Stimulated activated CD4-positive, alpha-beta T cell treated with anti-CD3 and anti-CD28 coated beads, Interleukin-15, amount 100 ng/mL, for 48 hours (primary cell): ENCODE measurements around the gene SFT2D1.

Experiments used
- DNase-seq, 2 donors: peaks; one replicate each; pipeline ENCODE4 v3.0.0-alpha.2; 2020; ENCODE audit warnings: low read depth in 2 of 2

Gene SFT2D1

DNA sequence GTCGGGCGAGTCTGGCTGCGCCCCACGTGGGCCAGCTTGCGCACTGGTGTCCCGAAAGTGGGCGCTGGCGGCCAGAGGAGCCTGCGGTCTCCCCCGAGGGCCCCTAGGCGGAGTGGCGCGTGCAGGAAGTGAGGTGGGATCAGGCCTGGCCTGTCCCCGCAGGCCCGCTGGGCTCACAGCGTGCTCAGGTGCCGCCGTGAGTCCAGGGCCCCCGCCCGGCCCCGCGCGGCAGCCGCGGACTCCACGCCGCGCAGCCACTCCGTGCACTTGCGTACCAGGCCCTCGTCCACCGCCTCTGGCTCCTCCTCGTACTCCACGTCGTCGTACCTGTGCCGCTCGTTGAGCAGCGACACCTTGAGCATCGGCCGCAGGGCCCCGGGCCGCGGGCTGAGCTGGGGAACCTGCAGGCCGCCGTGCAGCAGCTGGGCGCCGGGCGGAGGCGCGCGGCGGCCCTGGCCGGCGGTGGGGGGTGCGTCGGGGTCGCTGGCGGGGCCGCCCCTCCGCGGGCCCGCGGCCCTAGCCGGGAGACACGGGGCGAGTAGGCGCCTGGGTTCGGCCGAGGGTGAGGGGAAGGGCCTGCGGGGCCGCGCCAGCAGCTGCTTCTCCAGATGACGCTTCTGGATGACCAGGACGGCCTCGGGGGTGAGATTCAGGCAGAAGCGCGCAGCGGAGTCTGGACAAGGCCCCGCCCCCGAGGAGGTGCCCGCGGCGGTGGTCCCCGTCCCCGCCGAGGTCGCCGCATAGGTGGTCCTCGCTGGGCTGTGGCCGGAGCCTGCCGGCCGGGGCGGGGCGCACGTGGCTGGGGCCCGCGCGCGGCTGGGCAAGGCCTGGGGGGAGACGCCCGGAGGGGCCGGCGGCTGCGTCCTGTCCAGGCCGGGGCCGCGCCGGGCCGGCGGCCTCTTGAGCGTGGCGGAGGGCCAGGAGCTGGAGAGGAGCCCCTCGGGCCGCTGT is 35.0 kb downstream of the SFT2D1 start:
- DNase-seq: no peak

GRCh38 chr6:166306378-166307081 is 35.8 kb downstream of the SFT2D1 start:
- DNase-seq: no peak

DNA sequence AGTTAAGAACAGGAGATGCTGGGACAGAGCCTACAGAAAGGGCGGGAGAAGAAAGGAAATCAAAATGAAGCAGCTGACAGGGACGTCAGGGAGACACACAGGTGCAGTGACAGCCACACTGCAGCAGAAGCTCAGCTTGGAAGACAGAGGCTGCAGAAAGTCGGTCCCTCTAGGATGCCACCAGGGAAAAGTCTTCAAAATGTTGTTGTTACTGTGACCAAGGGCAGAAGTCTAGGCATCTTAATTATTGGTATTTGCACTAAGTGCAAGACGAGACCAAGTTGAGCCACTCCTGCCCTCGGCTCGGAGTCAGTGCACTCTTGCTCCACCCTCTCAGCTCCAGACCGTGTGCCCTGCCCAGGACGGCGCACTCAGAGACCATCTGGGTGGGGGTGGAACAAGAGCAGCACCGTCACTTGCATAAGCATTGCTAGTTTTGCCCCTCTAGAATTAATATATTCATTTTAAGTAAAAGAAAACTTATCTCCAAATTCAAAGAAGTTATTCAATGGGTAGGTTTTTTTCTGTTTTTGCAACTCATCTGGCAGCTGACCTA is 36.7 kb downstream of the SFT2D1 start:
- DNase-seq: no peak

DNA sequence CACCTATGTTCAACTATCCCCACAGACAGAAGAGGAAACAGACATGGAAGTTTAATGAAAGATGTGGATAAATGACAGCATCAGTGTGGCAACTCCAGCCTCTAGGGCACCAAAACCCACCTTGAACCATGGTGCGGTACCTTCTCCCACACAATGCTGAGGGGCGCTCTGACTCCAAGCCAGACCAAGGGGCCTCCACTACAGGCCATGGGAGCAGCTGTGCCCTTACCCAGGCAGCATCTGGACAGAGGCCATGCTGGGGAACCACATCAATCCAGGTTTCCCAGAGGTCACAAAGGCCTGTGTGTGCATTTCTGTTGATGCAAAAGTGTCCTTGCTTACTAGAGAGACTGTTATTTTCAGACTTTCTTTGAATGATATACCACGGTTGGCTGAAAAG is 38.2 kb downstream of the SFT2D1 start:
- DNase-seq: no peak

- no peak for DNase-seq
Observed at GRCh38 chr6:166301611-166302529, 40.5 kb downstream of the SFT2D1 start.

- DNase-seq: no peak
Observed at GRCh38 chr6:166300357-166300987, 41.9 kb downstream of the SFT2D1 start.

DNA sequence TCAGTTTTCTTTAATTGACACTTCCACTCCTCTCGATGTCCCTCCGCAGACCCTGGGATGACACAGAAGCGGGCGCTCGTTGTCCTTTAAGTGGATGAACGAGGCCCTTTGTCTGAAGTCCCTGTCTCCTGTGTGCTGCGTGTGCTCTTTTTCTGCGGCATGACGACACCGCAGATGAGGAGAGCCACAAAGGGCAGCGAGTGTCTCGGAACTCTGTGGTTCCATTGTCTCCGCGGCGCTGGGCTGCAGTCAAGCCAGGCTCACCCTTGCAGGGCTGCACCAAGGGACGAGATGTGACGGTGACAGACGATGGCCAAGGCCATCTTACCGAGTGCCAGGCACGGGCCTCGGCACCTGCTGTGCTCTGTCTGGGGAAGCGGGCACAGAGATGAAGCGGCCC is 44.7 kb downstream of the SFT2D1 start:
- DNase-seq: no peak

DNA sequence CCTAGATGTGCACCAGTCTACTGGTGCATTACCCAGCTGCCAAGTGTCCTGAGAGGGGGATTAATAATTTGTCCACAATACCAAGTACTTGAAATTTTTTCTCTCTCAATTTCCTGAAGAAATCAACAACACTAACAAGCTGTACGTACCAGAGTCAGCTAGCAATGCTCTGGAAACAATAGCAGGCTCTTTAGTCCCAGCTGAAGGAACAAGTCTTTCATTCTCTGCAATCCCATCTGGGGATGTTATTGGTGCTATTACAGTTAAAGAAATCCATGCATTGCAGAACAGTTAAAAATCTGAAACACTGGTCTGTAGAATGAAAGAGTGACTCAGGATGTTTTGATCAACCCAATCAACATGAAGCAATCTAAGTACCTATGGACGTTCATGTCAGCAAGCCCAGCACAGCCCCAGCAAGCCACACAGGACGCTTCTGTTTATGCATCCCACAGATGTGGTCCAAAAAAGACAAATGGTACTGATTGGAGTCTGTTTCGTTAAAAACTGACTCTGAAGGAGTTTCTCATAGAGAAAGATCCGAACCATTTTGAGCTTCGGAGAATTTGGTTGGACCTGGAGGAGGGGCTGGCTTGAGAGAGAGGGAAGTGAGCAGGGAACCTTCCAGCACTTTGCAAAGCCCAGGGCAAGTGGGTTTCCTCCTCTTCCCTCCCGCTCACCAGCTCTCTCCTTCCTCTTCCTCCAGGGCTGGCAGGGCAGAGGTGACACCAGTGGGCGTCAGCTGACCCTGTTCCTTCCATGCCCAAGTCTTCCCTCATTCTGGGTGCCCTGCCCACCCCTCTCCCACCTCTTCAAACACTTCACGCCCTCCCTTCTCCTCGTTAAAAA is 46.1 kb downstream of the SFT2D1 start:
- DNase-seq: no peak

GRCh38 chr6:166293731-166294584 is 48.4 kb downstream of the SFT2D1 start:
- DNase-seq: no peak

GRCh38 chr6:166289207-166290060 is 52.9 kb downstream of the SFT2D1 start:
- DNase-seq: no peak

- no peak for DNase-seq
Observed at GRCh38 chr6:166286839-166287271, 55.5 kb downstream of the SFT2D1 start.

- DNase-seq: no peak
Observed at GRCh38 chr6:166285233-166285632, 57.1 kb downstream of the SFT2D1 start.

GRCh38 chr6:166284640-166285039 is 57.7 kb downstream of the SFT2D1 start:
- DNase-seq: no peak

DNA sequence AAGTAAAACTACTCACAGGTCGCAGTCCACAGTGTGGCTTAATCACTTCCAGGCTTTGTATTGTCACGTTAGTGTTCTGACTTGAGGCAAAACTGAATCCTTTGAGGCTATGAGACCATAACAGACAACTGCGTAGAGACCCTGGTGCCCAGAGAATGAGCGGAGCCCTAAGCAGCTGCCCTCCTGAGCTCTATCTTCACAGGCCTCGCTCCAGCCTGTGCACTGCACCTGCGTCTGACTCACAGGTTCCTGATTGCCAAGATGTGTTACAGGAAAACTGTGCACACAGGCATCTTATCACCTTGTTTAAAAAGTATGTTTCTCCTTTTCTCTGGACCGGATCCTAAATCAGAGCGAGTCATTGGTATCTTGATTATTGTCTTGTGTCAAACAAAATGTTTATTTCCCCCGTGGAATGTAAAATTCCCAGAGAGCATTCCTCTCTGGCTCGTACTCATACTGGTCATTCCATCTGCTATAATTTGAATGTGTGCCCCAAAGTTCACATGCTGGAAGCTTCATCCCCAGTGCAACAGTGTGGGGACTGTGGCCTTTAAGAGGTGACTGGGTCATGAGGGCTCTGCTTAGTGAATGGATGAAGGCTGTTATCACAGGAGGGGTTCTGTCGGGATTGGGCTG is 59.8 kb downstream of the SFT2D1 start:
- no peak for DNase-seq

- DNase-seq: no peak
Observed at GRCh38 chr6:166281104-166281503, 61.2 kb downstream of the SFT2D1 start.

DNA sequence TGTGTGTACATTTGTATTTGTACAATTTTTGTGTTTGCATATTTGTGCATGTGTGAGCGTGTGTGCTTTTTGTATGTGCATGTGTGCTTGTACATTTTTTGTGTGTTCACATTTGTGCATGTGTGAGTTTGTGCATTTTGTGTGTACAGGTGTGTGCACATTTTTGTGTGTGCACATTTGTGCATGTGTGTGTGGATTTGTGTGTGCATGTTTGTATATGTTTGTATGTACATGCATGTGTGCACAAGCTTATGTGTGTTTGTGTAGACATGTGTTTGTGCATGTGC is 63.0 kb downstream of the SFT2D1 start:
- DNase-seq: no peak

- DNase-seq: no peak
Observed at GRCh38 chr6:166278579-166279392, 63.6 kb downstream of the SFT2D1 start.
